Kidney epithelial cell (primary cell): ENCODE measurements around the gene TRRAP. TPM values are rescaled to one million over a fixed set of nuclear protein-coding genes. Genes with fewer than 3 reads are reported as not detected.

Experiments used
- DNase-seq: peaks from one replicate; pipeline ENCODE4 v3.0.0-alpha.2; 2010; ENCODE audit warnings: low read depth
- H3K27me3 ChIP-seq: 2 replicates; pipeline ENCODE4 v1.6.0; 2011; ENCODE audit warnings: low read length; ENCODE audit not compliant: control insufficient read depth, insufficient read depth
- H3K36me3 ChIP-seq: 2 replicates; pipeline ENCODE4 v1.5.1; 2011; ENCODE audit warnings: low read length; ENCODE audit not compliant: control insufficient read depth, insufficient read depth
- H3K4me3 ChIP-seq: 2 replicates; pipeline ENCODE4 v1.5.1; 2011; ENCODE audit warnings: low read depth, mild to moderate bottlenecking, control low read depth, low read length
- CTCF ChIP-seq: IDR thresholded peaks from 2 replicates; pipeline ENCODE4 v1.5.1; 2011; ENCODE audit warnings: mild to moderate bottlenecking, moderate library complexity, low read length, control low read depth, inconsistent platforms; ENCODE audit not compliant: insufficient read depth, poor library complexity, severe bottlenecking
- total RNA-seq: library from RNA; depleted of rRNA; stranded (reverse); fragments of >200 nt; gene quantifications from 2 replicates; pipeline ENCODE4 v1.2.3, GENCODE V29; 2015

Gene TRRAP
- total RNA-seq, 1 donor from 2014 or later = 35.1 TPM

GRCh38 chr7:99036546-99037111 lies 158.3 kb downstream of the TRRAP start:
- Histone ChIP-seq H3K4me3 (no peak overlapping the region), H3K36me3 (peaks cover 5% of the 10 kb centered on the region), H3K27me3 (no peaks in the 10 kb centered on the region)
- peak; percentile 38 for TF ChIP-seq CTCF
- DNase-seq = peak; percentile 26

- H3K4me3 ChIP-seq = no peak overlapping the region
- peaks cover 5% of the 10 kb centered on the region for H3K36me3 ChIP-seq
- no peak for TF ChIP-seq CTCF
- no peaks in the 10 kb centered on the region for H3K27me3 ChIP-seq
- DNase-seq = no peak
Measured at GRCh38 chr7:99037327-99037940, 159.1 kb downstream of the TRRAP start.

- TF ChIP-seq CTCF = no peak
- Histone ChIP-seq H3K36me3 (peaks cover 5% of the 10 kb centered on the region), H3K27me3 (no peaks in the 10 kb centered on the region), H3K4me3 (no peak overlapping the region)
- no peak for DNase-seq
Measured at GRCh38 chr7:99038086-99038855, 159.9 kb downstream of the TRRAP start.

- Histone ChIP-seq H3K36me3 (peaks cover 6% of the 10 kb centered on the region), H3K27me3 (no peaks in the 10 kb centered on the region), H3K4me3 (no peak overlapping the region)
- TF ChIP-seq CTCF = no peak
- DNase-seq = no peak
Measured at GRCh38 chr7:99039384-99039891, 161.1 kb downstream of the TRRAP start.

- no peaks in the 10 kb centered on the region for H3K27me3 ChIP-seq
- peak; percentile 38 for DNase-seq
- TF ChIP-seq CTCF = peak; percentile 69
- H3K4me3 ChIP-seq = no peak overlapping the region
- peaks cover 6% of the 10 kb centered on the region for H3K36me3 ChIP-seq
Measured at GRCh38 chr7:99040104-99040958, 162.0 kb downstream of the TRRAP start.
